Pulmonary artery endothelial cell (primary cell): Measurements from ENCODE around the gene ZNF544. TPM values are rescaled to one million over a fixed set of nuclear protein-coding genes. Genes with fewer than 3 reads are reported as not detected.

ENCODE experiments used
- DNase-seq: peaks from one replicate; pipeline ENCODE4 v3.0.0-alpha.2; 2011; ENCODE audit warnings: low read depth, low spot score
- total RNA-seq: library from RNA; depleted of rRNA; stranded (reverse); fragments of >200 nt; gene quantifications from 2 replicates; pipeline ENCODE4 v1.2.3, GENCODE V29; 2014

Gene ZNF544
- total RNA-seq = 54.7 and 73.2 TPM in 2 replicates

DNA sequence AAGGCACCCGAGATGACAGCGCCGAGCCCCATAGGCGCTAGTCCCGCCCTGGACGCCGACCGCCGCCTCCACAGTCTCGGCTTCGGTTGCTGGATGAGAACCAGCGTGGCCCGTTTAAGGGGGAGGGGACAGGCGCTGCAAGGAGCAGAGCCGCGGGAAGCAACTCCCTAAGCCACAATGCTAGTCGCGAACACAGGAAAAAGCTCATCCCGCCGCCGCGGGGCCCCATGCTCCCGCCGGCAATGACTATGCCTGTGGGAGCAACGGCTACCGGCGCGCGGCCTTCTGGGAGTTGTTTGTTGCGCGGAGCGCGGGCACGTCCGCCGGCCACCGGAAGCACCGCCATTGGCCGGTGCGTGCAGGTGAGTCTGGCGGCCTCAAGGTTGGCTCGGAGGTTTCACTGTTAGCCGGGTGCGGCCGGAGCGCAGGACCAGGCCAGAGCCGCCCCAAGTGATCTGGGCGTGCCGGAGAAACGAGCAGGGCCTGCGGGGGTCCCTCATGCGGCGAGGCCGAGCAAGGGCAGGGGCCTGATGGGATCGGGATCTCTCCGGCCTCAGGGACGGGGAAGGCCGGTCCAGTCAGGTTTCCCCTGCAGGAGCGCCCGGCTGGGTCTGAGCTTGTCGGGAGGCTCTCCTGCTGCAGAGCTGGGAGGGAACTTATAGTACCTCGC lies at the start of gene ZNF544:
Gene ZNF544 (plus strand): TSS at position 330 of the 670 bp plus-strand sequence. CDS start 15,110 bp downstream, outside the sequence.
- DNase-seq = peak; percentile 39

DNA sequence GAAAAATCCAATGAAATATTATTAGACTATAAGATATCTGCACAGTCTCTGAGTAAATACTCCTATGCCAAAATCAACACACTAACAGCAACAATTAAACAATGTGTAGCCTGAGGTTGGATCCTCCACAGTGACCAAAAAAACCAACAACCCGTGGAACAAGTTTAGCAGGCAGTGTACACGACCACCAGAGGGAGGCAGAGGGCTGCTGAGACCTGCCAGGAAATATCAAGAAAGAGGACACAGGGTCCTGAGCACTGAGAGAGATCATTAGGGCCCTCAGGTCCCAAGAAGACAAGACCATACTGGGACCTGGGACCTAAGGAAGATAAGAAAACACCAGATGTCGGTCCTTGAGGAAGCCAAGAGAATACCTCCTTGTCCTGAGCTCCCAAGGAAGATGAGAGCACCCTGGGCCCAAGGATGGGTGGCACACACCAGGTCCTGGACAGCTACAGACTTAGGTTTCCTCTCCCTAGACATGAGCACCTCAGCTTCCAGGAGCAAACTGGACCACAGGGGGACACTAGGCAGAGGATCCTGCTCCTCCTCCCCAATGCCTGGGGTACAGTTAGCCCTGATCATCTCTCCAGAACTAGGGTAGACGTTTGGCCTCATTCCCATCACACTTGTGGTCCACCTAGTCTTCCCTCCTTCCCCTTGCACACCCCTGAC lies 46.7 kb upstream of the ZNF544 start:
- peak; percentile 10 for DNase-seq

DNA sequence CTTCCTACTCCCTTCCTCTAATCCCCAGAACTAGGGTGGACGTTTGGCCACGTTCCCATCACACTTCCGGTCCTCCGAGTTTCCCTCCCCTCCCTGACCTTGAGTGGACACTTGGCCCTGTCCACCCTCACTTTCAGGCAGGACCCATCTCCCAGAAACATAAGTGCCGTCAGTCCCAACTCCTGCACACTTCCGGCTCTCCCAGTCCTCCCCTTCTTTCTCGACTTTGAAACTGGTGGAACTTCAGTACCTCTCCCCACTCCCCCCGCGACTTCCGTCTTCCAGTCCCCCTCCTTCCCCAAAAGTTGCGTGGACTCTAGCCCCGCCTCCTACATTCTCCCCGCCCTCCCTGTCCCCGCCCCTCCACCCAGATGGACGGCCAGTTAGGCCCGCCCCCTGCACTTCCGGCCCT lies 46.1 kb upstream of the ZNF544 start:
- no peak for DNase-seq

DNA sequence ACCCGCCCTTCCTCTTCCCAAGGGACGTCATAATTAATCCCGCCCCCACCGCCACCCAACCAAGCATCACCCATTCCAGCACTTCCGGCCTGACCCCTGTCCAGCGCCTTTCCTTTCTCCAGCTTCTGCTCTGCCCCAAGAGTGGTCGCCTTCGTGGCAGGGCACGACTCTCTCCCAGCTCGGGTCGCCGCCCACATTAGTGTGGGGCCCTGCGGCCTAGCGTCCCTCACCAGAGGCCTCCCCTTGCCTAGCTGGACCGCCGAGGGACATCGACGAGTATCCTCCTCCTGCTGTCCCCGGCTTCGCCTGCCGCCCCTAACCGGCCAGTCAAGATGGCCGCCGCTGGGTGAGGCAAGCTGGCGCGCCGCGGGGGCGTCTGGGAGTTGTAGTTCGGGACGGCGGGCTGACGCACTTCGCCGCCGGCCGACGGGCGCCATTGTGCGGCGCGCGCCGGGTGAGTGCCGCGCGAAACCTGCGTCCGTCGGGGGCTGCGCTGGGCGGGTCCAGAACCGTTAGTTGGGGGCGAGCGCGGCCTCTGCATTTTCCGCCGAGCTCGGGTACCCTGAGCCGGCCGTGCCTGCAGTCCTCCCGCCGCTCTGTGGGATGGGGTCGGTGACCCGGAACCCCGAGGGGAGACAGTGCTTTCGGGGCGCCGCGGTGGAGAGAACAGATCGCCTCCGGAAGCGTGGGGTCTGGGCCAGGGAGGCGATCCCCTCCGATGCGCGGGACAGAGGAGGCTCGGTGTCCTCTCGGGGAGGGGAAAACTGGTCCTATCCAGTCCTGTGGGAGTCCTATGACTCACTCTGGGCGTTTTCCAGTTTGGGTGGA lies 45.5 kb upstream of the ZNF544 start, which contains the start of gene ZNF274:
Gene ZNF274 (plus strand): TSS at position 73 of the 828 bp plus-strand sequence. CDS start 905 bp downstream, outside the sequence.
- peak; percentile 74 for DNase-seq

DNA sequence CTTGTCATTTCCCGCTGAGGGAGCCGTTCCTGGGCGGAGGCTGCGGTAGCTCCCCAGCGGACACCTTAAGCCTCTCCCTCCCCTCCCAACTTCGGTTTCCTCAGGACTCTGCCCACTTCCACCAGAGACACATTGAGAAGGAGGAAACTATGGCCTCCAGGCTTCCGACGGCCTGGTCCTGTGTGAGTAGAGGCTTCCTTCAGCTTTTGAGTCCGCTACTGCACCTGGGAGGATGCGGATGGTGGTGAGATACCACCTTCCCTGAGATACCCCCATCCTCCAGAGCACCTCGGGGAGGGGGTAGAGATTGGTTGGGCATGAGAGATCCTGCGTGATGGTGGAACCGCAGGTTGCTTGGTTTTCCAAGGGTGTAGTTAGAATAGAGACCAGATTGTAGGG lies 44.9 kb upstream of the ZNF544 start:
- peak; percentile 64 for DNase-seq

DNA sequence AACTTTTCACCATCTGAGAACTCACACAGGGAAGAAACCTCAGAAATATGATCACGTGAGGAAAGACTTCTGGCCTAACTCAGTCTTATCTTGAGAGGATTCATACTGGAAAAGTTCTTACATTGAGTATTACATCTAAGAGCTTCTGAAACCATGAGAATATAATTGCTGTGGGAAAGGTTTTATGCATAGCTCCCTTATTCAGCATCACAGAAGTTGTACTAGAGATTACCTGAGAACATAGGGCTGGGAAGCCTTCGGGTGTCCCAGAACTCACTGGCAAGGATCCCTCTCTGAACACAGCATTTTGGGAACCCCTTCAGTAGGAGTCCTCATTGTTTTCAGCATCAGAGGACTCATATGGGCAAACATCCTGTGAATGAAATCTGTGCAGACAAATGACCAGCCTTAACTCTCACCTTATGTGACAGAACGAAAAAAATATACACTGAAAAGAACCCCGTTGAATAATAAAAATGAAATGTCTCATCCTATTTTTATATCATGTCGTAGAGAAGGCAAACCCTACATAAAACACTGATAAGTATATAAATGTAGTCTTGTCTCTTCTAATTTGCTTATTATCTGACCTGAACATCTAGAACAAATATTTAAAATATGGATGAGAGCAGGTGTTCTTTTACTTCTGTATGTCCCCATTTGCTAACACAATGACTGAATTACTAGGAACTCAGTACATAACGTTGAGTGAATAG lies 31.7 kb upstream of the ZNF544 start:
- no peak for DNase-seq

DNA sequence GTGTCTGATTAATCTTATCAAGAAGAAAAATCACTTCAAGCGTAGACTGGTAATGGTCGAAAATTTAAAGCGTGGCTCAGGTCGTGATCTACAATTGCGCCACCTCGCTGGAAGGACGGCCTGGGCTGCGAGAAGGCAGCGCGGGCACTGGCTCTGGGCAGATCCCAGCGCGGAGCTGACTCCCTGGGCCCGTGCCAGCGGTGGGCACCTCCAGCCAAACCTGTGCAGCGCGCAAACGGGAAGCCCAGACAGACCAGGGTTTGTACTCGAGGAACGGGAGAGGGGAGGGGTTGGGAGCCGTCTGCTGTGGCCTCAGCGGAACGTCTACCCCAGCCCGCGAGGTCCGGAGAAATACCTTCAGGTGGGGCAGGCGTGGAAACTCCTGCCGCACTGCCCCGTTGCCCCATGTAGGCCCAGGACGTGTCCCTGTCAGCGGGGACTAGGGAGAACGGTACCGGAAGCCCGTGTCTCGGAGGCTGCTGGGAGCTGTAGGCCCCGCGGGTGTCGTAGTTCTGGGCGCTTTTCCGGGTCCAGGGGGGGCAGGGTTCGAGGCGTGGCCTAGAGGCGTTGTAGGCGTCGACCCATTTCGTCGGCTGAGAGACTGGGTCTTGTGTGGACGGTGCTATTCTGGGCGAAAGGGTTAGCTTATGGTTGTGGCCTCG lies 24.8 kb upstream of the ZNF544 start:
- DNase-seq = no peak

DNA sequence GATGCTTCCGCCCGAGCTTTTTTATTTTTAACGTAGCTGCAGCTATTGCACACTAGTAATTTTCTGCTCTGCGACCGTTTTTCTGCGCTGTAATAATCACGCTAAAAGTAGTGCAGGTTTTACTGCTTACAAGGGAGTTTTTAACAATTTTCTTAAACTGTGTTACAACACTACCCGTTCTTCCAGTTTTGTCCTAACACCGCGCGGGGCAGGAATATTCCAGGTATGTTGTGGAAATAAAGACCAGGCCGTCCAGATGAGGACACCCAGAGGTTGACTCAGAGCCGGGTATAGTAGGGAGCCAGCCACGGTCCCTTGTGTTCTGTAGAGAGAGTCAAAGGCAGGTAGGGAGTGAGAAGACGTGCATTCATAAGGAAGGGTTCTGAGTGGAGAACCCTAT lies 24.1 kb upstream of the ZNF544 start:
- no peak for DNase-seq

DNA sequence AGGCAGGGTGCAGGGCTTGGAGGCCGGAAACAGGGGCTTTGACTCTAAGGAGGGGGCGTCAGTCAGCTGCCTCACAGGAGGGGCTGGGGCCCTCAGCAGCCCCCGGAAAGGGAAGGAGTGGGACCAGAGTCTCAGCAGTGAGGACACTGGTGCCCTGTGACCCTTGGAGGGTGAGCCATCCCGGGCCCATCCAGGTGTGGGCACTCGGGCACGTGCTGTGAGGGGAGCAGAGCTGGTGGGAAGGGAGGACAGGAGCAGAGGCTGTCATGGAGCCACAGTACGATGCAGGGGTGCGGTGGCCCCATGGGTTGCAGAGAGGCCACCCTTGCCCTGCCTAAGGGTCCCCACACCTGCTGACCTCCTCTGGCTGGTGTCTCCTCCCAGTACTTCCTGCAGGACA lies 19.1 kb upstream of the ZNF544 start:
- DNase-seq = no peak

DNA sequence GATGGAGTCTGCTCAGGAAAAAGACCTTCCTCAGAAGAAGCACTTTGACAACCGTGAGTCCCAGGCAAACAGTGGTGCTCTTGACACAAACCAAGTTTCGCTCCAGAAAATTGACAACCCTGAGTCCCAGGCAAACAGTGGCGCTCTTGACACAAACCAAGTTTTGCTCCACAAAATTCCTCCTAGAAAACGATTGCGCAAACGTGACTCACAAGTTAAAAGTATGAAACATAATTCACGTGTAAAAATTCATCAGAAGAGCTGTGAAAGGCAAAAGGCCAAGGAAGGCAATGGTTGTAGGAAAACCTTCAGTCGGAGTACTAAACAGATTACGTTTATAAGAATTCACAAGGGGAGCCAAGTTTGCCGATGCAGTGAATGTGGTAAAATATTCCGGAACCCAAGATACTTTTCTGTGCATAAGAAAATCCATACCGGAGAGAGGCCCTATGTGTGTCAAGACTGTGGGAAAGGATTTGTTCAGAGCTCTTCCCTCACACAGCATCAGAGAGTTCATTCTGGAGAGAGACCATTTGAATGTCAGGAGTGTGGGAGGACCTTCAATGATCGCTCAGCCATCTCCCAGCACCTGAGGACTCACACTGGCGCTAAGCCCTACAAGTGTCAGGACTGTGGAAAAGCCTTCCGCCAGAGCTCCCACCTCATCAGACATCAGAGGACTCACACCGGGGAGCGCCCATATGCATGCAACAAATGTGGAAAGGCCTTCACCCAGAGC lies 16.2 kb upstream of the ZNF544 start:
- no peak for DNase-seq

DNA sequence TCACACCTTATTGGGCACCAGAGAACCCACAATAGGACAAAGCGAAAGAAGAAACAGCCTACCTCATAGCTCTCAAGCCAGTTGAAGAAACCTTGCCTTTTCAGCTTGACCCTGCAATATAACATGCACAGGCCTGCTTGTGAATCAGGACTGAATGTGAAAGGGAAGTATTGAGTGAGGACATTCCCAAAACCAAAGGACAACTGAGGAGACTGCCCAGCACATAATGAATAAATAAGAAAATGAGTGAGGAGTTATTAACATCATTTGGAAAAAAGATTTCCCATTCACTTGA lies 15.7 kb upstream of the ZNF544 start:
- DNase-seq = no peak

DNA sequence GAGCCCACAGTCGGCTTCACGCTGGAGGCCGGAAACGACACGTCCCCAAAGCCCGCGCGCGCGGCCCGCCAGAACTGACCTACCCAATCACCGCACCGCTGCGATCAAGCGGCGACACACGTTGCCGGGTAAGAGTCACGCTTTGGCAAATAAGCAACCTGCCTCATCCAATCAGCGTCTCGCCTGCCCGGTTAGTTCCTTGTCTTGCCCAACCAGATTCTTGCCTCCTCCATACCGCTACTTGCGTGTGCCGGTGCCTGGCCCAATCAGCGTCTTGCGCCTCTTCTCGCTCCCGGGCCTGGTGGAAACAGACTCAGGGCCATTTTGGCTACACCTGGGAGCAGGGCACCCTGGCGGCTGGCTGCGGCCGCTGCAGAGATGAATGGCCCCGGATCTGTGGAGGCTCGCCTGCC lies 11.6 kb upstream of the ZNF544 start:
- DNase-seq = no peak

DNA sequence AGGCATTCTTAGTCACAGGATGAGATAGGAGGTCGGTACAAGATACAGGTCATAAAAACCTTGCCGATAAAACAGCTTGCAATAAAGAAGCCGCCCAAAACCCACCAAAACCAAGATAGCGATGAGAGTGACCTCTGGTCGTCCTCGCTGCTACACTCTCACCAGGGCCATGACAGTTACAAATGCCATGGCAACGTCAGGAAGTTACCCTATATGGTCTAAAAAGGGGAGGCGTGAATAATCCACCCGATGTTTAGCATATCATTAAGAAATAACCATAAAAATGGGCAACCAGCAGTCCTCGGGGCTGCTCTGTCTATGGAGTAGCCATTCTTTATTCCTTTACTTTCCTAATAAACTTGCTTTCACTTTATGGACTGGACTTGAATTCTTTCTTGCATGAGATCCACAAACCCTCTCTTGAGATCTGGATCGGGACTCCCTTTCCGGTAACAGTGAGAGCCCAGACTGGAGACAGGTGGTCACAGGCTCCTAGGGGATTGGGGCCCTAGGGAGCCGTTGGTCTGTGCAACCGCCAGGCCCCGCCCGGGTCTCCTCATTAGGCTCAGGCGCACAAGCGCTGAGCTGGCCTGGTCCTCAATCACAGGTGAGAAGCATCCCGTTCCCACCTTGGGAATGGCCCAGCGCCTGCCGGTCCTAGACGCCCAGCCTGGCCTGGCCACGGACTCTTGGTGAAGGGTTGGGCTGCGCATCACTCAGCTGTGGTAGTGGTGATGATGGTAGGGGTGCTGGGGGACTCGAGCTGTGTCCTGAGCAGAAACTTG lies 10.9 kb upstream of the ZNF544 start:
- DNase-seq = no peak

DNA sequence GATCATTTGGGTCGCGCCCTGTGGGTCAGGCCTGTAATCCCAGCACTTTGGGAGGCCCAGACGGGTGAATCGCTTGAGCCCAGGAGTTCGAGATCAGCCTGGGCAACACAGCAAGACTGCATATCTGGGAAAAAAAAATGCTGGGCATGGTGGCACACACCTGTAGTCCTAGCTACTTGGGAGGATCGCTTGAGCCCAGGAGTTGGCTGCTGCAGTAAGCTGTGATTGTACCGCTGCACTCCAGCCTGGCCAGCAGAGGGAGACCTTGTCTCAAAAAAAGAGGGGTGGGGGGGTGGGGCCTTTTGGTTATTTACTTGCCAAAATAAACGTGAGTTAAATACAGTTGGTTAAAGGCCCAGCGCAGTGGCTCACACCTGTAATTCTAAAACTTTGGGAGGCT lies 9.8 kb upstream of the ZNF544 start:
- DNase-seq = no peak

DNA sequence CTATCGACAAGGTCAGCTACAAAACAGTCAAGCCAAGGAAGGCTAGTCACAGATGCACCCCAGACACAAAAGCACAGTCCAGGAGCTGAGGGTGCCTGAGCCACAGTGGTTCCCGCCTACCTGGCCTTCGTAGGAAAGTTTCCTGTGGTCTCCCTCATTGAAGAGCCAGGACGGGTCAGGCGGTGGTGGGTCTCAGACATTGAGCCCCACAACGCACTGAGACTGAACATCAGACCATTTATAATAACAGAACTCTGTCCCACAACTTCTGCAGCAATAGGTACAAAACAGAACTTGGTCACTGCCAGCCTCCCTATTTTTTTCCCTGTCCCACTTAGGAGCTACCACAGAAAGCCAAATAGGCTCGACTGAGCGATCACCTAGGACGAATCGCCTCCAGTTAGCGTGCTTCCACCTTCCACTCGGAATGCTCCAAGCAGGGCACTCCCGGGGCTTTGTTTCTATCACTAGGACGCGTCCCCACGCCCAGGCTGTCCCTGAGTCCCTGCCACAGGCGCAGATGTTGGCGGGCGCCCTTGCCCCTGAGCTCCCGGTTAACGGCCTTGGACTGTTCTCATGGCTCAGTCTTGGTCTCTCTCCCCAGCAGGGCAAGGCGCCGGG lies 640 bp upstream of the ZNF544 start:
- no peak for DNase-seq

DNA sequence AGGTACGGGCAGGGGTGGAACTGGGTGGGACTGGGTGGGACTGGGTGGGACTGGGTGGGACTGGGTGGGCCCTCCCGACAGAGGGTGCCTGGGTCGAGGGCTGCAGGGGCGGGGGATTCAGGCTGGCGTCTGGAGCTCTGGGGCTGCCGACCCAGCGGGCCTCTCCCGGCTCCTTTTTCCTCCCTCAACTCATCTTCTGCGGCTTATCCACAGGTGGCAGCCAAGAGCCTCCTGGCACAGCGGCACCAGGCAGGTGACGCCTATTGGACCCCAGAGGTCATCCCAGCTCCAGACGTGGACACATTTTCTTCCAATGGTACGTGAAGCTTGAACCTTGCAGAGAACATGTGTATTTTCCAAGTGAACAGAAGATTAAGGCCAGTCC lies 533 bp downstream of the ZNF544 start:
- DNase-seq = no peak

DNA sequence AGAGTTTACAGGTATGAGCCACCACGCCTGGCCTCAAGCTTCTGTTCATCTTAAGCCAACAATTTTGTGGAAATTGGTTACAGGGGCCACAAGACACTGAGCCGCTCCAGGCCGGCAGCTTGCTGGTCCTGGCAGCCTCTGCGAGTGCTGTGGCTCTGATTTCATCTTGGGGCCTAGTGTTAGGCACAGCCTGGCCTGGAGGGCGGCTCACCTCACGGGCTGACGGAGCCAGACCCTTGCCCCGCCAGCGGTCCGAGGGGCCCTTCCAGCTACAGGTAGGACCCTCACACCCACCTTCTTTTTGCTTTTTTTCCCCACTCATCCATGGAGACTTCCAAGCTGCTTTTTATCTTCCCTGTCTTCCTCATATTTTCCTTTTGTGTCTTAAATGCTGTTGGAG lies 8.6 kb downstream of the ZNF544 start:
- no peak for DNase-seq

DNA sequence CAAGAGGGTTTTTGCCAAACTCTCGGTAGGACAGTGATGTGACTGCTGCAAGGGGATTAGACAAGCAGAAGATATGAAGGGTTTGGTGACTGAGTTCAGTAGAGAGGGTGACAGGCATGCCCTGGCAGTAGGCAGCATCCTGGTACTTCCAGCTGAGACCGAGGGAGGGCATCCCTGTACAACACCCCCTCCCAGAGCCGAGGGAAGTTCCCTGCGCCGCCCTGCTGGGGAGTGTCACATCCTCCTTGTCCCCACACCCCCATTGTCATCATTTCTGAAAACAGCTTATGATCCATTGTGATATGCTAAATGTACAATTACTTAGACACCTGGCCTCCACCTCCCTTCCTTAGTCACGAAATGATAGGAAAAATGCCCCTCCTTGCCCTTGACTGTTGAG lies 14.6 kb downstream of the ZNF544 start:
- DNase-seq = no peak

DNA sequence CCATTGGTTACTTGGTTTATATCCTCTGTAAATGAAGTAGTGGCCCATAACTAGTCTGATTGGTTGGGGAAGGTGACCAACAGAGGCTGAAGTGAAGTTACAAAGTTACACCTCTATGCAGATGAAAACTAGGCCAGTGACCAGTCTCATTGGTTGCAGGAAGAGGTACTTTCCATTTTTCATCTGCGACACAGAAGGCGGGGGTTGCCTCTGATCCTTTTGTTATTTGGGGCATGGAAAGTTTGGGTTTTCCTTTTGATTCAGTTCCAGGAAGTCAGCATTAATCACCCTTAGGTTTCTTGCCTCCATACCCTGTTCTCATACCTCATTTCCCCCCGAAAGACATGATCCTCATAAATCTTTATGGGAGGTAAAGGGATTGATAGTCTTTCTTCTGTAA lies 20.2 kb downstream of the ZNF544 start:
- DNase-seq = no peak
